Liver (tissue), 9 donors: ENCODE data around the gene RALGAPB. TPM values are rescaled to one million over a fixed set of nuclear protein-coding genes. Genes with fewer than 3 reads are reported as not detected.
A peak's percentile ranks its signal among the peaks of the same experiment; 100 is the strongest.

Experiments
- DNase-seq: peaks from one replicate; pipeline ENCODE4 v3.0.0-alpha.2; 2017; ENCODE audit warnings: low spot score
- H3K27ac ChIP-seq, 2 donors: one replicate each; pipeline ENCODE4 v1.7.0; 2013; ENCODE audit warnings: inconsistent platforms in 2 of 2, low read length in 2 of 2, control low read depth in 1 of 2, low read depth in 1 of 2, mild to moderate bottlenecking in 1 of 2
- H3K27me3 ChIP-seq, 4 donors: one replicate each; pipeline versions ENCODE4 v1.6.1 to v1.7.0; 2013; ENCODE audit warnings: low read length in 3 of 4, inconsistent platforms in 1 of 4, mild to moderate bottlenecking in 1 of 4, moderate library complexity in 1 of 4; ENCODE audit not compliant: control insufficient read depth in 4 of 4, insufficient read depth in 4 of 4
- H3K36me3 ChIP-seq, 4 donors: one replicate each; pipeline versions ENCODE4 v1.6.1 to v1.7.0; 2013; ENCODE audit warnings: low read length in 3 of 4, mild to moderate bottlenecking in 3 of 4, low read depth in 1 of 4, moderate library complexity in 1 of 4; ENCODE audit not compliant: control insufficient read depth in 4 of 4, insufficient read depth in 3 of 4
- H3K4me1 ChIP-seq, 4 donors: one replicate each; pipeline versions ENCODE4 v1.6.1 to v1.7.0; 2013; ENCODE audit warnings: low read length in 3 of 4, mild to moderate bottlenecking in 3 of 4, moderate library complexity in 1 of 4; ENCODE audit not compliant: control insufficient read depth in 4 of 4, insufficient read depth in 4 of 4
- H3K4me3 ChIP-seq, 3 donors: one replicate each; pipeline versions ENCODE4 v1.6.1 to v1.7.0; 2013; ENCODE audit warnings: low read length in 3 of 3, control low read depth in 1 of 3, low read depth in 1 of 3, mild to moderate bottlenecking in 1 of 3
- H3K9ac ChIP-seq, 2 donors: one replicate each; pipeline ENCODE4 v1.7.0; 2013; ENCODE audit warnings: low read length in 2 of 2, mild to moderate bottlenecking in 2 of 2, moderate library complexity in 2 of 2, control low read depth in 1 of 2, low read depth in 1 of 2
- H3K9me3 ChIP-seq, 4 donors: one replicate each; pipeline versions ENCODE4 v1.6.1 to v1.7.0; 2013; ENCODE audit warnings: low read length in 3 of 4; ENCODE audit not compliant: control insufficient read depth in 4 of 4
- ATF3 ChIP-seq: IDR thresholded peaks from 2 replicates; pipeline ENCODE4 v1.6.1; 2016; ENCODE audit warnings: antibody characterized with exemption
- EGR1 ChIP-seq, 2 donors: IDR thresholded peaks; 2 replicates each; pipeline ENCODE4 v1.6.1; 2016 to 2018; ENCODE audit warnings: antibody characterized with exemption in 2 of 2, low read depth in 2 of 2
- GABPA ChIP-seq, 2 donors: IDR thresholded peaks in 1 of 2; conservative IDR thresholded peaks in 1 of 2; 2 replicates each; pipeline ENCODE4 v1.6.1; 2016; ENCODE audit warnings: antibody characterized with exemption in 2 of 2, mild to moderate bottlenecking in 1 of 2, moderate library complexity in 1 of 2
- HNF4A ChIP-seq, 2 donors: conservative IDR thresholded peaks; 2 replicates each; pipeline ENCODE4 v1.6.1; 2016; ENCODE audit warnings: antibody characterized with exemption in 2 of 2, mild to moderate bottlenecking in 2 of 2
- HNF4G ChIP-seq: IDR thresholded peaks from 2 replicates; pipeline ENCODE4 v1.6.1; 2016; ENCODE audit warnings: antibody characterized with exemption
- RAD21 ChIP-seq, 2 donors: IDR thresholded peaks; 2 replicates each; pipeline ENCODE4 v1.6.1; 2016; ENCODE audit warnings: antibody characterized with exemption in 2 of 2, mild to moderate bottlenecking in 2 of 2
- REST ChIP-seq: IDR thresholded peaks from 2 replicates; pipeline ENCODE4 v1.6.1; 2016; ENCODE audit warnings: antibody characterized with exemption, mild to moderate bottlenecking
- RXRA ChIP-seq, 2 donors: IDR thresholded peaks; 2 replicates each; pipeline ENCODE4 v1.6.1; 2017 to 2018; ENCODE audit warnings: antibody characterized with exemption in 2 of 2, mild to moderate bottlenecking in 1 of 2
- SP1 ChIP-seq: IDR thresholded peaks from 2 replicates; pipeline ENCODE4 v1.6.1; 2018; ENCODE audit warnings: antibody characterized with exemption, mild to moderate bottlenecking
- ZBTB33 ChIP-seq: IDR thresholded peaks from 2 replicates; pipeline ENCODE4 v1.6.1; 2016; ENCODE audit warnings: antibody characterized with exemption
- WGBS: extraction: QIAGEN DNeasy Blood & Tissue Kit; methylation state at CpG from one replicate; pipeline ENCODE4 v1.1.7; 2013; 5-methylcytosine and 5-hydroxymethylcytosine counted together
- polyA plus RNA-seq, 2 donors: library from polyadenylated mRNA; stranded (reverse) in 1 of 2; unstranded in 1 of 2; fragments of 200-250 nt in 1 of 2; fragments of >200 nt in 1 of 2; fragmentation: Nextera tagmentation in 1 of 2; extraction: Ambion mirVana in 1 of 2; gene quantifications; one replicate each; pipeline versions ENCODE4 v1.2.1 to v1.2.3, GENCODE V29; 2013 to 2015
- total RNA-seq, 2 donors: library from RNA; depleted of rRNA; stranded (reverse); fragments of >200 nt; gene quantifications; one replicate each; pipeline ENCODE4 v1.2.3, GENCODE V29; 2014
- donor health status: healthy.
- donor health status: healthy.
- donor health status: healthy.
- donor health status: healthy.
- donor health status: healthy.

The RALGAPB gene
- total and polyA plus RNA-seq, 4 donors: 4.3 to 19.7 (median 9.5) TPM

- WGBS: 93% methylated on average over 7 of the region's 7 CpGs
- no peak for DNase-seq
- peaks cover 9 to 70% (median 56%) of the 10 kb centered on the region in 4 donors for H3K36me3 ChIP-seq
These were observed 78.5 kb downstream of the RALGAPB start for GRCh38 chr20:38551056-38551626.

GRCh38 chr20:38554986-38555385 lies 82.3 kb downstream of the RALGAPB start:
- Histone ChIP-seq H3K9me3 (no peaks in the 10 kb centered on the region), H3K36me3 (peaks cover 14 to 70% (median 54%) of the 10 kb centered on the region in 4 donors), H3K4me3 (no peak overlapping the region), H3K27ac (no peak overlapping the region), H3K9ac (no peak overlapping the region), H3K4me1 (no peaks in the 10 kb centered on the region), H3K27me3 (no peaks in the 10 kb centered on the region)
- no peak for DNase-seq
- TF ChIP-seq EGR1 (IDR thresholded peaks at IDR 0.05; ENCODE audit: low read depth in 2 of 2): no peak
- no peak for TF ChIP-seq HNF4G
- TF ChIP-seq REST: no peak
- TF ChIP-seq RAD21 (IDR thresholded peaks at IDR 0.05): no peak
- TF ChIP-seq ATF3: no peak
- no peak for TF ChIP-seq SP1
- TF ChIP-seq GABPA (IDR thresholded peaks at IDR 0.05 in 1 of 2, conservative IDR thresholded peaks at IDR 0.05 in 1 of 2): no peak
- peak; percentile 30 to 60 for TF ChIP-seq HNF4A (conservative IDR thresholded peaks at IDR 0.05)
- 95% methylated on average over 2 of the region's 2 CpGs for WGBS

More at GRCh38 chr20:38551056-38551626, 78.5 kb downstream of the RALGAPB start:
- H3K9ac ChIP-seq: no peak overlapping the region
- H3K27me3 ChIP-seq: no peaks in the 10 kb centered on the region
- peaks cover 0 to 1% (median 0%) of the 10 kb centered on the region in 4 donors for H3K4me1 ChIP-seq
- H3K27ac ChIP-seq: no peak overlapping the region
- TF ChIP-seq HNF4A (conservative IDR thresholded peaks at IDR 0.05) (no peak), GABPA (IDR thresholded peaks at IDR 0.05 in 1 of 2, conservative IDR thresholded peaks at IDR 0.05 in 1 of 2) (no peak), EGR1 (IDR thresholded peaks at IDR 0.05; ENCODE audit: low read depth in 2 of 2) (no peak), ZBTB33 (no peak), RXRA (IDR thresholded peaks at IDR 0.05) (no peak), RAD21 (IDR thresholded peaks at IDR 0.05) (no peak)
- no peaks in the 10 kb centered on the region for H3K9me3 ChIP-seq
- no peak overlapping the region for H3K4me3 ChIP-seq

- Histone ChIP-seq H3K36me3 (peaks cover 14 to 74% (median 58%) of the 10 kb centered on the region in 4 donors), H3K4me3 (no peak overlapping the region), H3K27me3 (no peaks in the 10 kb centered on the region), H3K9me3 (no peaks in the 10 kb centered on the region), H3K4me1 (no peaks in the 10 kb centered on the region), H3K9ac (no peak overlapping the region), H3K27ac (no peak overlapping the region)
- no peak for DNase-seq
- no peak for TF ChIP-seq REST
These were observed 82.8 kb downstream of the RALGAPB start for GRCh38 chr20:38555395-38555794.
